ENCODE results near the gene TNFAIP8. TPM values are rescaled to one million over a fixed set of nuclear protein-coding genes. Genes with fewer than 3 reads are reported as not detected.

TNFAIP8 gene
- total and polyA plus RNA-seq, 9 of the 15 experiments (the other 6 are each of a cell fraction or from before 2014, with no cell fraction given) = 29.9 to 52.2 (median 44.8) TPM

DNA sequence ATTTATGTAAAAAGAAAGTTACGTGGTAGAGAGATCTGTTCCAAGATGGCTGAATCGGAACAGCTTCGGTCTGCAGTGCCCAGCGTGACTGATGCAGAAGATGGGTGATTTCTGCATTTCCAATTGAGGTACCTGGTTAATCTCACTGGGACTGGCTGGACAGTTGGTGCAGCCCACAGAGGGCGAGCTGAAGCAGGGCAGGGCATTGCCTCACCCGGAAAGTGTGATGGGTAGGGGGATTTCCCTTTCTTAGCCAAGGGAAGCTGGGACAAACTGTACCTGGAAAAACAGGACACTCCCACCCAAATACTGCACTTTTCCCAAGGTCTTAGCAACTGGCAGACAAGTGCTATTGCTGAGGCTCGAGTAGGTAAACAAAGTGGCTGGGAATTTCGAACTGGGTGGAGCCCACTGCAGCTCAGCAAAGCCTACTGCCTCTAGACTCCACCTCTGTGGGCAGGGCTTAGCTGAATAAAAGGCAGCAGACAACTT, 83.4 kb downstream of the TNFAIP8 start (continued):
- TF ChIP-seq MYNN (IDR thresholded peaks at IDR 0.05) (no peak), MYNN (CRISPR knock-in tag; IDR thresholded peaks at IDR 0.05) (no peak), ZFP36 (IDR thresholded peaks at IDR 0.05; ENCODE audit: low read depth, low read length, partially characterized antibody) (no peak), ZNF589 (CRISPR knock-in tag; IDR thresholded peaks at IDR 0.05; ENCODE audit: low read depth) (no peak), TAF7 (tag; IDR thresholded peaks at IDR 0.05) (no peak), PHF21A (IDR thresholded peaks at IDR 0.05; ENCODE audit: borderline replicate concordance, low read depth) (no peak), HDGF (IDR thresholded peaks at IDR 0.05) (no peak)
- TF ChIP-seq, protein P1, sequence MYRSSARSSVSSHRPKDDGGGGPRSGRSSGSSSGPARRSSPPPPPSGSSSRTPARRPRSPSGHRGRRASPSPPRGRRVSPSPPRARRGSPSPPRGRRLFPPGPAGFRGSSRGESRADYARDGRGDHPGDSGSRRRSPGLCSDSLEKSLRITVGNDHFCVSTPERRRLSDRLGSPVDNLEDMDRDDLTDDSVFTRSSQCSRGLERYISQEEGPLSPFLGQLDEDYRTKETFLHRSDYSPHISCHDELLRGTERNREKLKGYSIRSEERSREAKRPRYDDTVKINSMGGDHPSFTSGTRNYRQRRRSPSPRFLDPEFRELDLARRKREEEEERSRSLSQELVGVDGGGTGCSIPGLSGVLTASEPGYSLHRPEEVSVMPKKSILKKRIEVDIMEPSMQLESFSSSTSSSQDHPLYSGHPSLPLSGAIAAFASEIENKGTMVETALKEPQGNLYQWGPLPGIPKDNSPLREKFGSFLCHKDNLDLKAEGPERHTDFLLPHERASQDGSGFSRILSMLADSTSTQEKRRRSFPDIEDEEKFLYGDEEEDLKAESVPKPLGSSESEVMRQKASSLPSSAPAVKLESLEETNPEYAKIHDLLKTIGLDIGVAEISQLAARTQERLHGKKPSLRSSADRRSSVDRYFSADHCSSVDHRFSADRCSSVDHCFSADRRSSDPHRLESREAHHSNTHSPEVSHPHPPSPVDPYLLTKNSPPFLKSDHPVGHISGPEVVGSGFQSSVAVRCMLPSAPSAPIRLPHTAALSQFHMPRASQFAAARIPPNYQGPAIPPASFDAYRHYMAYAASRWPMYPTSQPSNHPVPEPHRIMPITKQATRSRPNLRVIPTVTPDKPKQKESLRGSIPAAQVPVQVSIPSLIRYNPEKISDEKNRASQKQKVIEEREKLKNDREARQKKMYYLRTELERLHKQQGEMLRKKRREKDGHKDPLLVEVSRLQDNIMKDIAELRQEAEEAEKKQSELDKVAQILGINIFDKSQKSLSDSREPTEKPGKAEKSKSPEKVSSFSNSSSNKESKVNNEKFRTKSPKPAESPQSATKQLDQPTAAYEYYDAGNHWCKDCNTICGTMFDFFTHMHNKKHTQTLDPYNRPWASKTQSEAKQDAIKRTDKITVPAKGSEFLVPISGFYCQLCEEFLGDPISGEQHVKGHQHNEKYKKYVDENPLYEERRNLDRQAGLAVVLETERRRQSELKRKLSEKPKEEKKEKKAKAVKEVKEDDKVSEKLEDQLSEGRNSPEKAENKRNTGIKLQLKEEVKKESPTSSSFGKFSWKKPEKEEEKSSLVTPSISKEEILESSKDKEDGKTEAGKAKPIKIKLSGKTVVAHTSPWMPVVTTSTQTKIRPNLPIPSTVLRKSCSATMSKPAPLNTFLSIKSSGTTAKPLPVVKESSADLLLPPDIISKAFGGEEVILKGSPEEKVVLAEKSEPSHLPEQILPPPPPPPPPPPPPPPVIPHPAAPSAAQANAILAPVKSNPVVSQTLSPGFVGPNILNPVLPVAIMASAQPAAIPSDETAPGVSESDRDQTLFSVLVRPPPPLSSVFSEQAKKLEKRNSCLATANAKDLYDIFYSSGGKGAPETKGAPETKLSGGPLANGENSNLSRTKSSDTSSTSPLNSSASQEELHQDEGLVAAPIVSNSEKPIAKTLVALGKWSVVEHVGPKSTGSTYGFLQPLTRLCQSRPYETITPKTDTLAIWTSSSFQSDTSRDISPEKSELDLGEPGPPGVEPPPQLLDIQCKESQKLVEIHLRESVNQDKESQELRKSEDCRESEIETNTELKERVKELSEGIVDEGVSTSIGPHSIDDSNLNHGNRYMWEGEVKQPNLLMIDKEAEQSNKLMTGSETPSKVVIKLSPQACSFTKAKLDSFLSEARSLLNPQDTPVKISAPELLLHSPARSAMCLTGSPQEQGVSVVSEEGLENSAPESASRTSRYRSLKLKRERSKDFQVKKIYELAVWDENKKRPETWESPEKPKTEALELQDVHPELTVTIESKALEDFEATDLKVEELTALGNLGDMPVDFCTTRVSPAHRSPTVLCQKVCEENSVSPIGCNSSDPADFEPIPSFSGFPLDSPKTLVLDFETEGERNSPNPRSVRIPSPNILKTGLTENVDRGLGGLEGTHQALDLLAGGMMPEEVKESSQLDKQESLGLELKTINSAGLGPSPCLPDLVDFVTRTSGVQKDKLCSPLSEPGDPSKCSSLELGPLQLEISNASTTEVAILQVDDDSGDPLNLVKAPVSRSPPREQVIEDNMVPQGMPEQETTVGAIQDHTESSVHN (IDR thresholded peaks at IDR 0.05; ENCODE audit: borderline replicate concordance in 1 of 2, low read depth in 1 of 2) = no peak
- TF ChIP-seq, protein P2, sequence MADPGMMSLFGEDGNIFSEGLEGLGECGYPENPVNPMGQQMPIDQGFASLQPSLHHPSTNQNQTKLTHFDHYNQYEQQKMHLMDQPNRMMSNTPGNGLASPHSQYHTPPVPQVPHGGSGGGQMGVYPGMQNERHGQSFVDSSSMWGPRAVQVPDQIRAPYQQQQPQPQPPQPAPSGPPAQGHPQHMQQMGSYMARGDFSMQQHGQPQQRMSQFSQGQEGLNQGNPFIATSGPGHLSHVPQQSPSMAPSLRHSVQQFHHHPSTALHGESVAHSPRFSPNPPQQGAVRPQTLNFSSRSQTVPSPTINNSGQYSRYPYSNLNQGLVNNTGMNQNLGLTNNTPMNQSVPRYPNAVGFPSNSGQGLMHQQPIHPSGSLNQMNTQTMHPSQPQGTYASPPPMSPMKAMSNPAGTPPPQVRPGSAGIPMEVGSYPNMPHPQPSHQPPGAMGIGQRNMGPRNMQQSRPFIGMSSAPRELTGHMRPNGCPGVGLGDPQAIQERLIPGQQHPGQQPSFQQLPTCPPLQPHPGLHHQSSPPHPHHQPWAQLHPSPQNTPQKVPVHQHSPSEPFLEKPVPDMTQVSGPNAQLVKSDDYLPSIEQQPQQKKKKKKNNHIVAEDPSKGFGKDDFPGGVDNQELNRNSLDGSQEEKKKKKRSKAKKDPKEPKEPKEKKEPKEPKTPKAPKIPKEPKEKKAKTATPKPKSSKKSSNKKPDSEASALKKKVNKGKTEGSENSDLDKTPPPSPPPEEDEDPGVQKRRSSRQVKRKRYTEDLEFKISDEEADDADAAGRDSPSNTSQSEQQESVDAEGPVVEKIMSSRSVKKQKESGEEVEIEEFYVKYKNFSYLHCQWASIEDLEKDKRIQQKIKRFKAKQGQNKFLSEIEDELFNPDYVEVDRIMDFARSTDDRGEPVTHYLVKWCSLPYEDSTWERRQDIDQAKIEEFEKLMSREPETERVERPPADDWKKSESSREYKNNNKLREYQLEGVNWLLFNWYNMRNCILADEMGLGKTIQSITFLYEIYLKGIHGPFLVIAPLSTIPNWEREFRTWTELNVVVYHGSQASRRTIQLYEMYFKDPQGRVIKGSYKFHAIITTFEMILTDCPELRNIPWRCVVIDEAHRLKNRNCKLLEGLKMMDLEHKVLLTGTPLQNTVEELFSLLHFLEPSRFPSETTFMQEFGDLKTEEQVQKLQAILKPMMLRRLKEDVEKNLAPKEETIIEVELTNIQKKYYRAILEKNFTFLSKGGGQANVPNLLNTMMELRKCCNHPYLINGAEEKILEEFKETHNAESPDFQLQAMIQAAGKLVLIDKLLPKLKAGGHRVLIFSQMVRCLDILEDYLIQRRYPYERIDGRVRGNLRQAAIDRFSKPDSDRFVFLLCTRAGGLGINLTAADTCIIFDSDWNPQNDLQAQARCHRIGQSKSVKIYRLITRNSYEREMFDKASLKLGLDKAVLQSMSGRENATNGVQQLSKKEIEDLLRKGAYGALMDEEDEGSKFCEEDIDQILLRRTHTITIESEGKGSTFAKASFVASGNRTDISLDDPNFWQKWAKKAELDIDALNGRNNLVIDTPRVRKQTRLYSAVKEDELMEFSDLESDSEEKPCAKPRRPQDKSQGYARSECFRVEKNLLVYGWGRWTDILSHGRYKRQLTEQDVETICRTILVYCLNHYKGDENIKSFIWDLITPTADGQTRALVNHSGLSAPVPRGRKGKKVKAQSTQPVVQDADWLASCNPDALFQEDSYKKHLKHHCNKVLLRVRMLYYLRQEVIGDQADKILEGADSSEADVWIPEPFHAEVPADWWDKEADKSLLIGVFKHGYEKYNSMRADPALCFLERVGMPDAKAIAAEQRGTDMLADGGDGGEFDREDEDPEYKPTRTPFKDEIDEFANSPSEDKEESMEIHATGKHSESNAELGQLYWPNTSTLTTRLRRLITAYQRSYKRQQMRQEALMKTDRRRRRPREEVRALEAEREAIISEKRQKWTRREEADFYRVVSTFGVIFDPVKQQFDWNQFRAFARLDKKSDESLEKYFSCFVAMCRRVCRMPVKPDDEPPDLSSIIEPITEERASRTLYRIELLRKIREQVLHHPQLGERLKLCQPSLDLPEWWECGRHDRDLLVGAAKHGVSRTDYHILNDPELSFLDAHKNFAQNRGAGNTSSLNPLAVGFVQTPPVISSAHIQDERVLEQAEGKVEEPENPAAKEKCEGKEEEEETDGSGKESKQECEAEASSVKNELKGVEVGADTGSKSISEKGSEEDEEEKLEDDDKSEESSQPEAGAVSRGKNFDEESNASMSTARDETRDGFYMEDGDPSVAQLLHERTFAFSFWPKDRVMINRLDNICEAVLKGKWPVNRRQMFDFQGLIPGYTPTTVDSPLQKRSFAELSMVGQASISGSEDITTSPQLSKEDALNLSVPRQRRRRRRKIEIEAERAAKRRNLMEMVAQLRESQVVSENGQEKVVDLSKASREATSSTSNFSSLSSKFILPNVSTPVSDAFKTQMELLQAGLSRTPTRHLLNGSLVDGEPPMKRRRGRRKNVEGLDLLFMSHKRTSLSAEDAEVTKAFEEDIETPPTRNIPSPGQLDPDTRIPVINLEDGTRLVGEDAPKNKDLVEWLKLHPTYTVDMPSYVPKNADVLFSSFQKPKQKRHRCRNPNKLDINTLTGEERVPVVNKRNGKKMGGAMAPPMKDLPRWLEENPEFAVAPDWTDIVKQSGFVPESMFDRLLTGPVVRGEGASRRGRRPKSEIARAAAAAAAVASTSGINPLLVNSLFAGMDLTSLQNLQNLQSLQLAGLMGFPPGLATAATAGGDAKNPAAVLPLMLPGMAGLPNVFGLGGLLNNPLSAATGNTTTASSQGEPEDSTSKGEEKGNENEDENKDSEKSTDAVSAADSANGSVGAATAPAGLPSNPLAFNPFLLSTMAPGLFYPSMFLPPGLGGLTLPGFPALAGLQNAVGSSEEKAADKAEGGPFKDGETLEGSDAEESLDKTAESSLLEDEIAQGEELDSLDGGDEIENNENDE (IDR thresholded peaks at IDR 0.05; ENCODE audit: low read depth, low read length) = no peak
